Glutamatergic neuron (in vitro differentiated cells): ENCODE results near the gene ABCG8. TPM values are rescaled to one million over a fixed set of nuclear protein-coding genes. Genes with fewer than 3 reads are reported as not detected.

Experiments
- DNase-seq: peaks from one replicate; pipeline ENCODE4 v3.0.0; 2022
- H3K27ac Mint-ChIP-seq: one replicate; pipeline ENCODE4 v1.8.0; 2020; ENCODE audit warnings: mild to moderate bottlenecking, mixed read lengths, inconsistent platforms; ENCODE audit not compliant: unreplicated experiment
- H3K27me3 Mint-ChIP-seq: one replicate; pipeline ENCODE4 v1.8.0; 2020; ENCODE audit warnings: mild to moderate bottlenecking, moderate library complexity, mixed read lengths, inconsistent platforms; ENCODE audit not compliant: unreplicated experiment
- H3K36me3 Mint-ChIP-seq: one replicate; pipeline ENCODE4 v1.8.0; 2020; ENCODE audit warnings: mild to moderate bottlenecking, mixed read lengths, inconsistent platforms; ENCODE audit not compliant: unreplicated experiment
- H3K4me1 Mint-ChIP-seq: one replicate; pipeline ENCODE4 v1.8.0; 2020; ENCODE audit warnings: mild to moderate bottlenecking, low read depth, mixed read lengths, inconsistent platforms; ENCODE audit not compliant: unreplicated experiment
- H3K4me3 Mint-ChIP-seq: one replicate; pipeline ENCODE4 v1.8.0; 2020; ENCODE audit warnings: mild to moderate bottlenecking, mixed read lengths, inconsistent platforms; ENCODE audit not compliant: unreplicated experiment
- H3K9me3 Mint-ChIP-seq: one replicate; pipeline ENCODE4 v1.8.0; 2020; ENCODE audit warnings: mild to moderate bottlenecking, moderate library complexity, mixed read lengths, inconsistent platforms; ENCODE audit not compliant: unreplicated experiment
- total RNA-seq: library from RNA; stranded (reverse); fragmentation: NEBNext Ultra II Directional; extraction: Animal tissue kit (Norgen Biotek cat#: 25700); gene quantifications from one replicate; pipeline ENCODE4 v1.2.1, GENCODE V29; 2021; ENCODE audit not compliant: unreplicated experiment
- TF ChIP-seq, protein P1 (sequence below): fragments of 200-600 bp; sonication (generic); IDR thresholded peaks from one replicate; pipeline ENCODE4 v1.5.0; 2021; ENCODE audit not compliant: partially characterized antibody, unreplicated experiment

The ABCG8 gene
- total RNA-seq, 1 donor from 2014 or later, result not detected

DNA sequence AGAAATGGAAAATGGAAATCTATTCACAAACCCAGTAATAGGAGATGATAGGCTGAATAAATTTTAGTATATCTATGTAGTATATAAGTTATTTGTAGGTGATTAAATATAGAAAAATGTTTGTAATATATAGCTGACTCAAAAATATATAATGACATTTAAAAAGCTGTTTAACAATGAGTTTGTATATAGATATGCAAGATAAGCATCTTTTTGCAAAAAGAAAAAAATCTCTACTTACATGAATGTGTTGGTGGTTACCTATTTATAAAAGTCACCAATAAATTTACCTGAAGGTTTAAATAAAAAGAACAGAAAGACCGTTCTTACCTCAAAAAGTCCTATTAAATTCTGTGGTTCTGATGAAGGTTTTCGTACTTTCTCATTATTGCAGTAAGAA lies 85.7 kb downstream of the ABCG8 start:
- H3K36me3 Mint-ChIP-seq, result no peaks in the 10 kb centered on the region
- H3K4me1 Mint-ChIP-seq, result peaks cover 2% of the 10 kb centered on the region
- no peak for DNase-seq
- TF ChIP-seq, protein P1, sequence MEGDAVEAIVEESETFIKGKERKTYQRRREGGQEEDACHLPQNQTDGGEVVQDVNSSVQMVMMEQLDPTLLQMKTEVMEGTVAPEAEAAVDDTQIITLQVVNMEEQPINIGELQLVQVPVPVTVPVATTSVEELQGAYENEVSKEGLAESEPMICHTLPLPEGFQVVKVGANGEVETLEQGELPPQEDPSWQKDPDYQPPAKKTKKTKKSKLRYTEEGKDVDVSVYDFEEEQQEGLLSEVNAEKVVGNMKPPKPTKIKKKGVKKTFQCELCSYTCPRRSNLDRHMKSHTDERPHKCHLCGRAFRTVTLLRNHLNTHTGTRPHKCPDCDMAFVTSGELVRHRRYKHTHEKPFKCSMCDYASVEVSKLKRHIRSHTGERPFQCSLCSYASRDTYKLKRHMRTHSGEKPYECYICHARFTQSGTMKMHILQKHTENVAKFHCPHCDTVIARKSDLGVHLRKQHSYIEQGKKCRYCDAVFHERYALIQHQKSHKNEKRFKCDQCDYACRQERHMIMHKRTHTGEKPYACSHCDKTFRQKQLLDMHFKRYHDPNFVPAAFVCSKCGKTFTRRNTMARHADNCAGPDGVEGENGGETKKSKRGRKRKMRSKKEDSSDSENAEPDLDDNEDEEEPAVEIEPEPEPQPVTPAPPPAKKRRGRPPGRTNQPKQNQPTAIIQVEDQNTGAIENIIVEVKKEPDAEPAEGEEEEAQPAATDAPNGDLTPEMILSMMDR, result no peak
- no peaks in the 10 kb centered on the region for H3K9me3 Mint-ChIP-seq
- no peaks in the 10 kb centered on the region for H3K27me3 Mint-ChIP-seq
- H3K27ac Mint-ChIP-seq, result no peak overlapping the region
- no peak overlapping the region for H3K4me3 Mint-ChIP-seq

DNA sequence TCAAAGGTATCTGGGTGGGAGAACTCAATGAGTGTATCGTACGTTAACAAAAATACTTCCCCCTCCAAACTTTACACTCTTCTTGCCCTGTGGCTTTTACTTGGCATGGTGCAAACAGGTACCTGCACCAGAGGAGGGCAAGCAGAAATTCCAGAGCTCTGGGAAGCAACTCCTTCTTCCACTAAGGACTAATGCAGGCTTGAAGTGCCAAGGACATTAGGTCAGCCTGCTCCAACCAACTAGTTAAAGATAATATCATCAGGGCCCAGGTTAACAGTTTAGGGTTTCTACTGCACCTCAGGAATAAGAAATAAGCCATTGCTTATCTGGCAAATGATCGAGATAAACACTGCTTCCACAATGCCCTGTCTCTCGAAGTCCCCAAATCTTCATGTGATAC lies 86.7 kb downstream of the ABCG8 start:
- DNase-seq, result no peak
- no peak overlapping the region for H3K27ac Mint-ChIP-seq
- no peaks in the 10 kb centered on the region for H3K36me3 Mint-ChIP-seq
- TF ChIP-seq, protein P1, result no peak
- H3K27me3 Mint-ChIP-seq, result no peaks in the 10 kb centered on the region
- H3K4me1 Mint-ChIP-seq, result peaks cover 2% of the 10 kb centered on the region
- H3K9me3 Mint-ChIP-seq, result no peaks in the 10 kb centered on the region
- H3K4me3 Mint-ChIP-seq, result no peak overlapping the region

DNA sequence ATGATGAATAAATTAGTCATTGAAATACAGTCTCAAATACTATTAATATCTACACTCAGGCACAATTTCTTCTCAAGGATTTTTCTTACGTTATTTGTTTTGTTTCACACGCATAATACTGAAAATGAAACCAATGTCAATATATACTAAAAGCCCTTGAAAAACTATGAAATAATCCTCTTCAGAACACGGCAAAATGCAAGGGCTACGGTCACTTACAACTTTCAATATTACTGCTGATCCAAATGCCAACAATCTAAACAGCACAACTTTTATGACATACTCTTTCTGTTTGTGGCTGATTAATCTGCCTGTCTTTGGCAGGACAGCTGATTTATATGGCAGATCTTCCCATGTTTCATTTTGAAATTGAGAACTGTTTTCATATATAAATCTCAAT lies 88.7 kb downstream of the ABCG8 start:
- no peaks in the 10 kb centered on the region for H3K27me3 Mint-ChIP-seq
- TF ChIP-seq, protein P1, result no peak
- H3K4me1 Mint-ChIP-seq, result peaks cover 4% of the 10 kb centered on the region
- H3K9me3 Mint-ChIP-seq, result no peaks in the 10 kb centered on the region
- no peak overlapping the region for H3K4me3 Mint-ChIP-seq
- no peaks in the 10 kb centered on the region for H3K36me3 Mint-ChIP-seq
- H3K27ac Mint-ChIP-seq, result no peak overlapping the region
- DNase-seq, result no peak

DNA sequence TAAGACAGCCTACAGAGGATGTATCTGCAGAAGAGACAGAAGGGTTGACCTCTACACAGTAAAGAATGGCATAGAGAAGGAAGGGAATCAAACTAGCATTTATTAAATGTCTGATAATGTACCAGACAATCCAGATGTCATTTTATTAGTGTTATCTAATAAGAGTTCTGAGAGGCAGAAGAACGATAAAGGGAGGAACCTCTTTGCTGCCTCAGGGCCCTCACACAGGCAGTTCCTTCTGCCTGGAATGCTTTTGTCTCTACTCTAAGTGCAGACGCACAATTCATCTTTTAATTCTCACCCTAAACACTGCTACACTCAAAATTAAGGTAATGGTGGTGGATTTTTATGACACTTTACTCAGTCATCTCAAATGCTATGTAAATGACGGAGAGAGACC lies 92.5 kb downstream of the ABCG8 start:
- Mint-ChIP-seq H3K4me1 (peaks cover 4% of the 10 kb centered on the region), H3K9me3 (no peaks in the 10 kb centered on the region), H3K27ac (no peak overlapping the region), H3K27me3 (no peaks in the 10 kb centered on the region), H3K4me3 (no peak overlapping the region), H3K36me3 (no peaks in the 10 kb centered on the region)
- no peak for DNase-seq
- TF ChIP-seq, protein P1, result no peak

Other genes starting within 250 kb of the ABCG8 start
- 15.0 TPM for gene THADA, start 242.9 kb upstream of the ABCG8 start, total RNA-seq
- 0.71 TPM for gene PLEKHH2, start 201.7 kb upstream of the ABCG8 start, total RNA-seq
- gene C1GALT1C1L, start 162.5 kb upstream of the ABCG8 start, total RNA-seq, result 0.49 TPM
- 11.9 TPM for gene DYNC2LI1, start 64.9 kb upstream of the ABCG8 start, total RNA-seq
- gene ABCG5, start 132 bp upstream of the ABCG8 start, total RNA-seq, result not detected
- 88.0 TPM for gene LRPPRC, start 157.0 kb downstream of the ABCG8 start, total RNA-seq